Pancreas (tissue), 10 donors: ENCODE results near the gene TERF2IP. TPM values are rescaled to one million over a fixed set of nuclear protein-coding genes. Genes with fewer than 3 reads are reported as not detected.

ENCODE experiments used
- ATAC-seq, 4 donors: fragments of 200-7000 bp; cut with Tn5 transposase; one replicate each; pipeline versions ENCODE4 v1.8.0 to v1.9.1; 2020; ENCODE audit warnings: mild to moderate bottlenecking in 4 of 4, moderate library complexity in 4 of 4
- DNase-seq, 6 donors: peaks; one replicate each; pipeline ENCODE4 v3.0.0-alpha.2; 2020
- FAIRE-seq: peaks from 2 replicates; lab custom pipeline; 2012; peaks lifted over from hg19 to GRCh38; lab: Jason Lieb, UNC
- H3K27ac ChIP-seq, 4 donors: fragments of 200-600 bp; sonication (generic); 1 replicate in 3 of 4; 2 replicates in 1 of 4; pipeline versions ENCODE4 v1.5.0 to v1.8.0; 2020
- H3K27me3 ChIP-seq, 4 donors: fragments of 200-600 bp; one replicate each; pipeline ENCODE4 v1.8.0; 2021
- H3K36me3 ChIP-seq, 3 donors: fragments of 200-600 bp; sonication (generic) in 1 of 3; one replicate each; pipeline versions ENCODE4 v1.5.0 to v1.8.0; 2020 to 2021
- H3K4me1 ChIP-seq, 3 donors: fragments of 200-600 bp; one replicate each; pipeline ENCODE4 v1.8.0; 2021
- H3K4me3 ChIP-seq, 4 donors: fragments of 200-600 bp; sonication (generic) in 2 of 4; one replicate each; pipeline versions ENCODE4 v1.5.0 to v1.8.0; 2020 to 2021
- H3K9me3 ChIP-seq, 4 donors: fragments of 200-600 bp; one replicate each; pipeline ENCODE4 v1.8.0; 2021
- CTCF ChIP-seq, 4 donors: fragments of 200-600 bp; sonication (generic) in 3 of 4; IDR thresholded peaks; one replicate each; pipeline versions ENCODE4 v1.5.0 to v1.8.0; 2021; ENCODE audit warnings: antibody characterized with exemption in 4 of 4
- WGBS, 2 donors: extraction: QIAGEN DNeasy Blood & Tissue Kit; methylation state at CpG; one replicate each; pipeline ENCODE4 v1.1.7; 2013; 5-methylcytosine and 5-hydroxymethylcytosine counted together
- intact Hi-C, 3 donors: fragments of 100-400 bp; cut with DNase I; formaldehyde crosslinking; loops; one replicate each; pipeline versions ENCODE4 v1.11.1 to v1.14.2; 2022
- polyA plus RNA-seq, 2 donors: library from polyadenylated mRNA; stranded (reverse); fragments of 200-250 nt; gene quantifications; one replicate each; pipeline ENCODE4 v1.2.3, GENCODE V29; 2013
- total RNA-seq, 6 donors: library from RNA; stranded (reverse); fragmentation: NEBNext Ultra II Directional in 4 of 6; extraction: Animal tissue kit (Norgen Biotek cat#: 25700) in 4 of 6; gene quantifications; one replicate each; pipeline versions ENCODE4 v1.2.1 to v1.2.4, GENCODE V29; 2021 to 2023
- donor health status: healthy with polysubstance abuse.
- donor health status: DM: no; HTN: no; CAD: no; lungs with moderate emphysema.
- donor health status: DM: no; HTN: no; CAD: no.
- donor health status: control.
- donor health status: control.
- donor health status: Bipolar disorder and iron deficiency.
- donor health status: DM: yes; HTN: yes; CAD: no.
- donor health status: DM: no; HTN: no; CAD: no.
- donor health status: DM: no; HTN: no; CAD: no.
- donor health status: DM: yes; HTN: yes; CAD: no.

The TERF2IP gene
- total and polyA plus RNA-seq, 8 donors = 14.6 to 69.7 (median 22.8) TPM

GRCh38 chr16:75614066-75614897, 33.3 kb upstream of the TERF2IP start:
- DNase-seq = no peak
- 96 to 99% methylated on average over 4 of the region's 4 CpGs for WGBS, 2 donors
- no peaks in the 10 kb centered on the region for H3K27me3 ChIP-seq
- no peak overlapping the region for H3K27ac ChIP-seq
- peak in 1 of 4 donors; percentile 38 for ATAC-seq
- H3K4me1 ChIP-seq = no peaks in the 10 kb centered on the region
- peaks cover 0 to 6% (median 0%) of the 10 kb centered on the region in 3 donors for H3K36me3 ChIP-seq
- FAIRE-seq = no peak
- no peak for TF ChIP-seq CTCF (IDR thresholded peaks at IDR 0.05)
- no peaks in the 10 kb centered on the region for H3K9me3 ChIP-seq
- H3K4me3 ChIP-seq = no peak overlapping the region
- intact Hi-C loops = no loop called here

- intact Hi-C loops = no loop called here
- no peak for TF ChIP-seq CTCF (IDR thresholded peaks at IDR 0.05)
- no peaks in the 10 kb centered on the region for H3K9me3 ChIP-seq
- FAIRE-seq = no peak
- WGBS, 2 donors = 99 to 100% methylated on average over 2 of the region's 2 CpGs
- H3K36me3 ChIP-seq = peaks cover 0 to 6% (median 0%) of the 10 kb centered on the region in 3 donors
- no peak for ATAC-seq
- DNase-seq = no peak
- H3K4me1 ChIP-seq = no peaks in the 10 kb centered on the region
- H3K27ac ChIP-seq = no peak overlapping the region
- no peaks in the 10 kb centered on the region for H3K27me3 ChIP-seq
- no peak overlapping the region for H3K4me3 ChIP-seq
Measured at GRCh38 chr16:75615619-75616018, 32.0 kb upstream of the TERF2IP start.

GRCh38 chr16:75616521-75617010, 31.0 kb upstream of the TERF2IP start:
- TF ChIP-seq CTCF (IDR thresholded peaks at IDR 0.05) = no peak
- Histone ChIP-seq H3K36me3 (peaks cover 0 to 6% (median 0%) of the 10 kb centered on the region in 3 donors), H3K27me3 (no peaks in the 10 kb centered on the region), H3K27ac (no peak overlapping the region), H3K4me3 (no peak overlapping the region), H3K9me3 (no peaks in the 10 kb centered on the region), H3K4me1 (peaks cover 0 to 5% (median 0%) of the 10 kb centered on the region in 3 donors)
- DNase-seq (no peak), ATAC-seq (no peak), FAIRE-seq (no peak)
- intact Hi-C loops = no loop called here
- WGBS, 2 donors = 90 to 94% methylated on average over 4 of the region's 4 CpGs

- TF ChIP-seq CTCF (IDR thresholded peaks at IDR 0.05) = no peak
- WGBS, 2 donors = 86 to 94% methylated on average over 3 of the region's 3 CpGs
- ATAC-seq = no peak
- peaks cover 0 to 3% (median 0%) of the 10 kb centered on the region in 3 donors for H3K36me3 ChIP-seq
- H3K4me3 ChIP-seq = no peak overlapping the region
- FAIRE-seq = no peak
- intact Hi-C loops = no loop called here
- DNase-seq = no peak
- H3K4me1 ChIP-seq = peaks cover 2 to 7% (median 5%) of the 10 kb centered on the region in 3 donors
- H3K27me3 ChIP-seq = no peaks in the 10 kb centered on the region
- H3K27ac ChIP-seq = no peak overlapping the region
- no peaks in the 10 kb centered on the region for H3K9me3 ChIP-seq
Measured at GRCh38 chr16:75617121-75617520, 30.5 kb upstream of the TERF2IP start.

GRCh38 chr16:75618780-75619179, 28.8 kb upstream of the TERF2IP start:
- 89 to 96% methylated on average over 2 of the region's 2 CpGs for WGBS, 2 donors
- Histone ChIP-seq H3K4me1 (peaks cover 5 to 9% (median 7%) of the 10 kb centered on the region in 3 donors), H3K27ac (no peak overlapping the region), H3K4me3 (no peak overlapping the region), H3K27me3 (no peaks in the 10 kb centered on the region), H3K36me3 (no peaks in the 10 kb centered on the region), H3K9me3 (no peaks in the 10 kb centered on the region)
- ATAC-seq (no peak), FAIRE-seq (no peak), DNase-seq (no peak)
- intact Hi-C loops = no loop called here
- TF ChIP-seq CTCF (IDR thresholded peaks at IDR 0.05) = no peak
